Suppressor macrophage treated with lipopolysaccharide for 1 hour (primary cell): ENCODE measurements around the gene PPHLN1.

Experiments used
- DNase-seq, 3 donors: peaks; one replicate each; pipeline ENCODE4 v3.0.0-alpha.2; 2020 to 2022

PPHLN1 gene, protein sequence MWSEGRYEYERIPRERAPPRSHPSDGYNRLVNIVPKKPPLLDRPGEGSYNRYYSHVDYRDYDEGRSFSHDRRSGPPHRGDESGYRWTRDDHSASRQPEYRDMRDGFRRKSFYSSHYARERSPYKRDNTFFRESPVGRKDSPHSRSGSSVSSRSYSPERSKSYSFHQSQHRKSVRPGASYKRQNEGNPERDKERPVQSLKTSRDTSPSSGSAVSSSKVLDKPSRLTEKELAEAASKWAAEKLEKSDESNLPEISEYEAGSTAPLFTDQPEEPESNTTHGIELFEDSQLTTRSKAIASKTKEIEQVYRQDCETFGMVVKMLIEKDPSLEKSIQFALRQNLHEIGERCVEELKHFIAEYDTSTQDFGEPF

DNA sequence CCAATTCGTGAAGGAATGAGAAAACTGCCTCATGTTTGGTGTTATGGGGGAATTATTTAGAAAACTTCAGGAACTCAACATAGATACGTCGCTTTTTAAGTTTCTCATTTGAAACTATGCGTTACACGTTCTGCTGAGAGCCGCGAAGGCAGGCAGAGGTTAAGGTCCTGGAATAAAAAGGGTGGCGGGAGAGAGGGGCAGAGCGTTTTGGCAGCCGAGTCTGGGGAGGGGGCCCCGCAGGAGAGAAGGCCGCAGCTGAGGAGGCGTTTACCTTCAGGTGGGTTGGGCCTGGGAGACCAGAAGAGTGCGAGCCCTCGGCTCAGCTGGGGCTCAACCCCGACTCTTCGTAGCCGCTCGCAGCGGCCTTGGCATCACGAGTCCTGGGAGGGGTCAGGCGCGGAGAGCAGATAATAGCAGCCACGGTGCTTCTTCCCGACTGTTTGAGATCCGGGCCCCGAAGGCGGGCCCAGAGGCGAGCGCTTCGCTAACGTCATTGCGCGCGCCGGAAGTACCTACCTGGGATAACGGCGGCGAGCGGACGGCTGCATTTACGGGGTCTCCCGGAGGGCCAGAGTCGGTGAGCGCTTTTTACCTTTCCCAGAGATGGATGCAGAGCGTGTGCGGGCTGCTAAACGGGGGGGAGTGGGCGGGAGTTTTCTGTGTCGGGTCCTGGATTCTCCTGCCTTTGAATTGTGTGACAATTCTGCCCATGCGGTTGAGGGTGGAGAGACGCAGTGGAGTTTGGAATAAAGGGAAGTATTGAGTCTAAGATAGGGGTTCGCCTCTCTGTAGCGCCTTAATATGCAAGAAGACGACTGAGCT, at the start of gene PPHLN1, which contains the start of gene ZCRB1:
Gene PPHLN1 (plus strand): TSS at position 515 of the 822 bp plus-strand sequence. CDS start 9,736 bp downstream, outside the sequence.
Gene ZCRB1 (minus strand): TSS at position 442 of the 822 bp plus-strand sequence. CDS start 1,992 bp downstream, outside the sequence.
- DNase-seq = peak; percentile 80 to 89 (median 82)

DNA sequence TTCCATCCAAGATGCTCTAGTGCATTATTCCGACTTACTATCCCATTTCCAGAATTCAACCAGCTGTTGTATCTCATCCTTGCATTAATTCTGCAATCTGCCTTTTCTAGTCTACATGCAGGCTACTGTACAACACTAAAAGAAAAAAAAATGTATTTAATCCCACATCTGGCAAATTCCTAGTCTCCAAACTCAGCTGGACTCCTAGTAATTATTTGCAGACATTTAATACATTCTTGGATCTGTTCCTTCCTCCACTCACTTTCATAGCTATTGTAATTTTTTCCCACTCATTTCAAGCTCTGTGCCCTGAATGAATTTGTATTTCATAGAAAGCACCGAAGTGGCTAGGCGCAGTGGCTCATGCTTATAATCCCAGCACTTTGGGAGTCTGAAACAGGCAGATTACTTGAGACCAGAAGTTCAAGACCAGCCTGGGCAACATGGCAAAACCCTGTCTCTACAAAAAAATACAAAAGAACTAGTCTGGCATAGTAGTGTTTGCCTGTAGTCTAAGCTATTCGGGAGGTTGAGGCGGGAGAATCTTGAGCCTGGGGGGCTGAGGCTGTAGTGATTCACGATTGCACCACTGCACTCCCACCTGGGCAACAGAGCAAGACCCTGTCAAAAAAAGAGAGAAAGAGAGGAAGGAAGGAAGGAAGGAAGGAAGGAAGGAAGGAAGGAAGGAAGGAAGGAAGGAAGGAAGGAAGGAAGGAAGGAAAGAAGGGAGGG, 48.4 kb upstream of the PPHLN1 start:
- DNase-seq = no peak

DNA sequence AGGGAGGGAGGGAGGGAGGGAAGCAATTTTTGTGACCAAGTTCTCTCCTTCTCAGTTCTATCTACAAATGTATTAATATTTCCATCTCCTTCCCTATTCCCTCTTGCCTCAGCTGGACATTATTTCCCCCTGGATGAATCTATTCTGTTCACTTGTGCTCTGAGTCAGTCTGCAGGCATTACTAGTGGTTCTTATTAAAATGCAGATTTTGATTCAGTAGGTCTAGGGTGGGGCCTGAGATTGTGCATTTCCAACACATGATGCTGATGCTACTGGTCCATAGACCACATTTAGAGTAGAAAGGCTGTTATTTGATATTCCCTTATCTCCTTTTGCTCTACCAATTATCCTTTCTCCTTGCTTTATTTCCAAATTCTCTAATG, 47.8 kb upstream of the PPHLN1 start:
- no peak for DNase-seq

DNA sequence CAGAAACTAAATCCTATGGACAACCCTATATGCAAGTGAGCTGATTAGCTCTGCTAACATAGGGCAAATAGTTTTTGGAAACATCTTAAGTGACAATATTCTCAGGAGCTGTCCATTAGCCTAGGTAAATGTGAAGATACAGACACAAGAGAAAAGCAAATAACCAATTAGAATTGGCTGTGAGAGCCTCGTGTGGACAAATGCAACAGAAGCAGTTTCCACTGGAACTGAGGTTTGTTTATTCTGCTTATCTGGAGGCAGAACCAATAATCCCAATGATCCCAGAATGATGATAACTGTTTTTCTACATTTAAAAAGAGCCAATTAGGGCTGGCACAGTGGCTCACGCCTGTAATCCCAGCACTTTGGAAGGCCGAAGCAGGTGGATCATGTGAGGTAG, 44.7 kb upstream of the PPHLN1 start:
- no peak for DNase-seq

DNA sequence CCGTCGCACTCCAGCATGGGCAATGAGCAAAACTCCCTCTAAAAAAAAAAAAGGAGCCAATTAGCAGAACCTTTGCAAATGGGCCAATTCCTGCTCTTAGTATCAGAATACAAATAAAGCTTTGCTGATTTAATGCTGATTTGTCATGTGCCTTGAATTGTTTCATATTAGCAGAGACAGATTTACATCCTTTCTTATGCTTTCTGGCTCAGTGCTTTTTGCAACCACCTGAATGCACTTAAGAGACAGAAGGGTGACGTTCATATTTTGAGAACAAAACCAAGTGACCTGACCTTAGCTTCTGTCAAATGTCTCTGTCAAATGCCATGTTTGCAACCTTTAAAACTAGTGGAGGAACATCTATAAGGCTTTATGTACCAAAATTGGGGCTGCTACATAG, 44.1 kb upstream of the PPHLN1 start:
- no peak for DNase-seq

DNA sequence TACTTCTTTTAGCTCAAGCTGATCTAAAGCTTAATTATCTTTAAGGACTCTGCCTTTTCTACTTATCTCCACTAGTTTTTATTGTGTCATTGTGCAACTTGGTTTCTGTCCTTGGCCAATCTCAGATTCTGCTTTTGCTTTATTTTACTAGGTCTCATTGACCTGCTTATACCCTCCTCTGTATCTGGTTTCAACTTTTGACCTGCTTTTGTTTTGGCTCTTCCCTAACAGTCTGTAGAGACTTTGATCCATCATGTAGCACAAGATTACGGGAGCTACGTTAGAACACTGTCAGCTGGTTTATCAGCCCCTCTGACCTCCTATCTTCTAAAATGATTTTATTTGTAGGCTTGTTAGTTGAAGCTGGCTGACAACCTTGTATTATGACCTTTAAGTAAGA, 43.7 kb upstream of the PPHLN1 start:
- DNase-seq = no peak

DNA sequence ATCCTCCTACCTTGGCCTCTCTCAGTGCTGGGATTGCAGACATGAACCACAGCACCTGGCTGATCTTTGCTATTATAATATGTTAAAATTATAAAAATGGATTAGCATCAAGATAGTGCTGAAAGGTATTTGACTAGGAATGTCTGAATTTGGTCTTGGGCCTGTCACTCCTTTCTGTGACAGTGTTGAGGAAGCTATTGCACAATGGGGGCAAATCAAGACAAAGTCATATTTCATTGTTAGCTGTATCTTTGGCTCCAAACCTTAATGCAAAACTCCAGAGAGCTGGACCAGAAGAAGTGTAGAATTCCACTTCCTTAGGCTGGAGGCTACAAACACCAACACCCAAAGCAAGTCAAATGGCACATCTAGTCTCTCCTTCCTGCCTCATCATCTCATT, 42.2 kb upstream of the PPHLN1 start:
- peak in 2 of 3 donors; percentile 30 to 49 for DNase-seq

DNA sequence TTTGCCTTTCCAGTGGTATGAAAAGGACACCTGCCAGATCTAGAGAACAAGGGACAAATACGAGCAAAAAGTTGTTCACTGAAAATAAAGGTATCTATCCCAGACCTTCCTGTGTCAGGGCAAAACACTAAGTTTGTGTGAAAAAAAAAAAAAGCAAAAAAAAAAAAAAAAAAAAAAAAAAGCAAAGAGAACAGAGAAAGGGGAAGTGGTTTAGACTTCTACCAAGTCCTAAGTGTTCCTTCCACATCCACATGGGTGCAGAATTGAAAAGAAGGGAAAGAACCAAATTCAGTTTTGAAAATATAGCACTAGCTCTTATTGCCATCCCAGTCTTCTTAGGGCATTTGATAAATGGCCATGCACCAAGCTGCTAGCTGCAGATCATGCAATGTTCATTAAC, 41.8 kb upstream of the PPHLN1 start:
- peak; percentile 11 to 44 (median 41) for DNase-seq

DNA sequence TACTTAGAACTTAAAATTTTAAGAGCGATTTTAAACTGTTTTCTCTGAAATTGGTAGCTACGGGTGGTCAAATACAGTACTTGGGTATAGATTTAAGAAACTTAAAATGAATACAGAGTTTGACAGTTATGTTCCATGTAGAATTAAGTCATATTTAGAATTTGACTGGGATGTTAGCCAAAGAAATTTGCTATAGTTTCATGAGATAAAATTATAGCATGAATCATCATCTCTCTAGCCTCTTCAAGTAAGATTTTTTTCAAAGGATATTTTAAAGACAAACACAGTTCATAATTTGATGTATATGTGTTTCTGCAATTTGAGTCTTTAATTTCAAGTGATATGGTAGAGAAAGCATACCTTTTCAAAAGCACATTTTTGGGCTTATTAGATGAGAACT, 41.1 kb upstream of the PPHLN1 start:
- DNase-seq = peak in 1 of 3 donors; percentile 6

DNA sequence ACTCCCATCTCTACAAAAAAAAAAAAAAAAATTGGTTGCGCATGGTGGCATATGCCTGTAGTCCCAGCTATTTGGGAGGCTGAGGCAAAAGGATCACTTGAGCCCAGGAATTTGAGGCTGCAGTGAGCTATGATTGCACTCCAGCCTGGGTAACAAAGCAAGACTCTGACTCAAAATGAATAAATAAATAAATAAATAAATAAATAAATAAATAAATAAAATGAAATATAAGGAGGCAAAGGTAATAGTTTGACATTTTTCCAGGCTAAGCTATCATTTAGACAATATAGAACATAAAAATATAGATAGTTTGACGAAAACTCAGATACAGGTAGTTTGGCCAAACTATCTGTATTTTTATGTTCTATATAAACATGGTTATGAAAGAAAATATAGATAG, 40.5 kb upstream of the PPHLN1 start:
- no peak for DNase-seq

DNA sequence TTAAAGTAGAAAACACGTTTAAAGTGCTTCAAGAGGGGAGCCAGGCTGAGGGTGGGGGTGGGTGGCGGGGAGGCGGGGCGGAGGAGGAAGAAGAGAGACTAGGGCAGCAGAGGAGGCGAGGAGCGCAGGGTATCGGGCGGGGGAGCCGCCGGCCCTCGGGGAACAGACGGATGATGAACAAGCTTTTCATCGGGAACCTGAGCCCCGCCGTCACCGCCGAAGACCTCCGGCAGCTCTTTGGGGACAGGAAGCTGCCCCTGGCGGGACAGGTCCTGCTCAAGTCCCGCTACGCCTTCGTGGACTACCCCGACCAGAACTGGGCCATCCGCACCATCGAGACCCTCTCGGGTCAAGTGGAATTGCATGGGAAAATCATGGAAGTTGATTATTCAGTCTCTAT, 39.2 kb upstream of the PPHLN1 start:
- no peak for DNase-seq

DNA sequence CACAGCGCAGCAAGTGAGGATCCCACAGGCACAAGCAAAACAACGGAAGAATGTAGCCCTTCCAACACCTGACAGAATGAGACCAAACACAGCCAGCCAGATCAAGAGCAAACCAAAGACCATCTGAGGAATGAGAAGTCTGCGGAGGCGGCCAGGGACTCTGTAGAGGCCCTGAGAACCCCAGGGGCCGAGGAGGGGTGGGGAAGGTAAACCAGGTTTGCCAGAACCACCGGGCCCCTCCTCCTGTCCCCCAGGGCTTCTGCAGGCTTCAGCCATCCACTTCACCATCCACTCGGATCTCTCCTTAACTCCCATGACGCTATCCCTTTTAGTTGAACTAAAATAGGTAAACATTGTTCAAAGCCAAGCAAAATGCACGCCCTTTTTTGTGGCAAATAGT, 37.4 kb upstream of the PPHLN1 start:
- no peak for DNase-seq

DNA sequence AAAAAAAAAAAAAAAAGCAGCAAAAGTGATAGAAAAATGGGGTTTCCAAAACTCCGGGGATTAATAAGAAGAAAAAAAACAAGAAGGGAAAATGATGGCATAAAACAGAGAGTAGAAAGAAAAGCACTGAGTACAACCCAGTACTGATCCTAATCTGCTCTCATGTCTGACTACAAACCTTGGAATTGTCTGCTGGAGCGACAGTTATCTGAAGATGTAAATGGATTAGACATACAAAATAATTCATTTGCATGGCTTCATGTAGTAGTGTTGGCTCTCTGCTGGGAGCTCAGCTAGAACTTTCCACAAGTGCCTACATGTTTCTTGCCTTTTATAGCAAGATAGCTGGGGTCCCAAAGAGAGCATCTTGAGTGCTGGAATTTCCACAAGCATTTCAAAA, 34.3 kb upstream of the PPHLN1 start:
- DNase-seq = no peak

DNA sequence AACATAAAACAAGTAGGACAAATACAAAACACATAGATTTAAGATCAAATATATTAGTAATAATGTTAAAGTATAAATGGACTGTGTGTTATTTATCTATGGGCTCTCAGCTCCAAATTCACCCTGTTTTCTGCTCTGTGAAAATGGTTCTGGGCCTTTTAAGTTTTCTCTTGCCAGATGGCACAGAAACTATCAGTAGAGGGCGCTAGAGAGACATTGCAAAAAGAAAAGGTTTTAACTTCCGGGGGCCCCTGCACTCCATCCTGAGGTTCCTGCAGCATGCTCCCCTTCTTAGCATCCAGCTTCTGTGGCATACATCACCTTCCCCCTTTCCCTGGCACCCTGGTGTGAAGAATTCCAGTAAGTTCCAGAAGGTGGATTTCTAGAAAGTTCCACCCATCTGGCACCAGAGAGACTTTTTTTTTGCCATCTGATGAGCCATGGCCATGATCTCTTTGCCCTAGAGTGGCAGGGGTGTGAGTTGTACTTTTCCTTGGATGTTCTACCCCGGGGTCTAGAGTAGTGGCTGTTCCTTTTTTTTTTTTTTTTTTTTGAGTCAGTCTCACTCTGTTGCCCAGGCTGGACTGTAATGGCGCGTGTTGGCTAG, 29.4 kb upstream of the PPHLN1 start:
- peak; percentile 47 to 51 (median 50) for DNase-seq

DNA sequence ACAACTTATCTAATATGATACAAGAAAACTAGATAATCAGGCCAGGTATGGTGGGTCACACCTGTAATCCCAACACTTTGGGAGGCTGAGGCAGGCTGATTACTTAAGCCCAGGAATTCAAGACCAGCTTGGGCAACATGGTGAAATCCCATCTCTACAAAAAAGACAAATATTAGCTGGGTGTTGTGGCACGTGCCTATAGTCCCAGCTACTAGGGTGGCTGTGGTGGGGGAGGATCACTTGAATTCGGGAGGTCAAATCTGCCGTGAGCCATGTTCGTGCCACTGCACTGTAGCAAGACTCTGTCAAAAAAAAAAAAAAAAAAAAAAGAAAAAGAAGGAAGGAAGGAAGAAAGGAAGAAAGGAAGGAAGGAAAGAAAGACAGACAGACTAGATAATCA, 27.1 kb upstream of the PPHLN1 start:
- no peak for DNase-seq

DNA sequence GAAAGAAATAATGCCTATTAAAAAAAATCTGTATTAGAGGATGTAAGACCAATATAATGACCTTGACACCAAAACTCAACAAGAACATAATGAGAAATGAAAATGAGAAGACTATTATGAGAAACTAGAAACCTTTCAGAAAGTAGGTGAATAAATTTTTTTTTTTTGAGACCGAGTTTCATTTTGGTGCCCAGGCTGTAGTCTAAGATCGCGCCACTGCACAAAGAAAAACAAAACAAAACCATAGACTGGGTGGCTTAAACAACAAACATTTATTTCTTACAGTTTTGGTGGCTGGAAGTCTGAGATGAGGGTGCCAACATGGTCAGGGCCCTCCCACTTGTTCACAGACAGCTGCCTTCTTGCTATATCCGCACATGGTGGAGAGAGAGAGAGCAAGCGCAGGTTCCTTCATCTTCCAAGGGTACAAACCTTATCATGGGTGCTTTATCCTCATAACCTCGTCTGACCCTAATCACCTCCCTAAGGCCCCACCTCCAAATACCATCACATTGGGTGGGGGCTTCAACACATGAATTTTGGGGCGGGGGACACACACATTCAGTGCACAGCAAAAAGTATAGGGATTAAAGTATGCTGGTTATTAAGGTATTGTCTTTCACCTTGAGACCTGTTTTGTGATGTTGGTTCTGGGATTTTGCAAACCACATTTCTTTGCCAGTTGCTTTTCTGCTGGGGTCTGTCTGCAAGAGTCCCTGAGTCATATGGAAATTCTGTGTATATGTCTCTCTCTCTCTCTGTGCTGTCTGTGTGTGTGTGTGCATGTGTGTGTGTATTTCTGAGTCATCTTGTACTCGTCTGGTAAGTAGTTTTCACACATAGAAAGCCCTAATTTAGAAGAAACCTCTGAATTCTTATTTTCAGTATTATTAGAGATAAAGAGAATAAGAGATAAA, 26.3 kb upstream of the PPHLN1 start:
- peak; percentile 26 to 41 (median 39) for DNase-seq

DNA sequence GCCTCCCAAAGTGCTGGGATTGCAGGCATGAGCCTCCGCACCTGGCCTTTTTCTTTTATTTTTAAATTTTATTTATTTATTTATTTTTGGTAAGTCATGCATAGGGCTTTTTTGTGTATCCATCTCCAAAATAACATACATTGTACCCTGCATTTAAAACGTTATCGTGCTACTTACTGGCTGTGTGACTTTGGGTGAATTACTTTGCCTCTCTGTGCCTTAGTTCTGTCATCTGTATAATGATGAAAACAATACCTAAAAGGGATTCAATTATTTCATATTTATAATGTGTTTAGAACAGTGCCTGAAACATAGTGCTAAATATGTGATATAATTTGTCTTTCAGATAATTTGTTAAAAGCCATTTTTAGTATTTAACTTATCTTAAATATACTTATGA, 19.7 kb upstream of the PPHLN1 start:
- no peak for DNase-seq

DNA sequence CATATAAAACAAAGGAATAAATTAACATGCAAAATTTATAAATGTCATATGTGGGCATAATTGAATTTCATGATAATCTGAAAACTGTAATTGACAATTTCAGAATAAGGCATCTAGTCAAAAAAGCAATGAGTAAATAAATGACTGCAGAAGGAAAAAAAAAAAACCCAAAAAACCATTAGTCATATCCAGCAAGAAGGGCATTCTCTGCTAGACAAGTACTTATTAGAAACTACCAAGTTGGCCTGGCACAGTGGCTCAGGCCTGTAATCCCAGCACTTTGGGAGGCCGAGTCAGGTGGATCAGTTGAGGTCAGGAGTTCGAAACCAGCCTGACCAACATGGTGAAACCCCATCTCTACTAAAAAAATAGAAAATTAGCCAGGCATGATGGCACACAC, 17.6 kb upstream of the PPHLN1 start:
- no peak for DNase-seq

DNA sequence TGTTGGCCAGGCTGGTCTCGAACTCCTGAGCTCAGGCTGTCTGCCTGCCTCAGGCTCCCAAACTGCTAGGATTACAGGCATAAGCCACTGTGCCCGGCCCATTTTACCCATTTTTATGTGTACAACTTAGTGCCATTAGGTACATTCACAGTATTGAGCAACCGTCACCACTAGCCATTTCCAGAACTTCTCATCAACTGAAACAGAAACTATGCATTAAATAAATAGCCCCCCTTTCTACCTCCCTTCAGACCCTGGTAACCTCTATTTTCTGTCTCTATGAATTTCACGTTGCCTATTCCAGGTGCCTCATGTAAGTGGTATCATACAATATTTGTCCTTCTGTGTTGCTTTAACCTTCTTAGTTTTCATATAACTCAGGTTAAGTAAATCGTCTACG, 16.0 kb upstream of the PPHLN1 start:
- no peak for DNase-seq

DNA sequence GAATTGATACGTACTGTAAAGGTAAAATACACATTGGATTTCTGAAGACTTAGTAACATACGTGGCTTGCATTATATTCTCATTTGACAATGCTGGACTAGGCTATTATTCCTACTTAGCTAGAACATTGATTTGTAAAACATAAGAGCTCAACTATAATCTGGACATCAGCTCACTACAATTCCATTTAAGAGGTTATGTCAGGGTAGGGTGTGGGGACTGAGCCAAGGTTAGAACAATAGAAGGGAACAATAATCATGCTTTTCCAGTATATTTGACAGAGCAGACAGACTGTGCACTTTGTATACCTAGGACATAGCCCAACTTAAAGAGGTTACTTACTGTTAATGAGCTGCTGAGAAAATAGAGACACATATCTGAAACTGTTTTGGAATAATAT, 10.9 kb upstream of the PPHLN1 start:
- DNase-seq = no peak

DNA sequence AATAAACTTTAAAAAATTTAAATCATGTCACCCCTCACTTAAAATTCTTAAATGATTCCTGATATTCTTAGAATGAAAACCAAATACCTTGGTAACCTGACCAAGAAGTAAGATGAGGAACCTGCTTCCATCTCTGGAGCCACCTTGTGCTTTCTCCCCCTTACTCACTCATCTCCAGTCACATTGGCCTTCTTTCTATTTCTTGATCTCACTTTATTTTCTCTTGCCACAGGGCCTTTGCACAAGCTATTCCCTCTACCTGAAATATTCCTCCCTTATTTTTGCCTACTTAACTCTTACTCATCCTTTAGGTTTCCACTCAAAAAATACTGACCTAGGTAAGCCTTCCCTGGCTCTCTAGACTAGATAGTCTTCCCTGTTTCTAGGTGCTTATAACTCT, 5.2 kb upstream of the PPHLN1 start:
- DNase-seq = no peak

DNA sequence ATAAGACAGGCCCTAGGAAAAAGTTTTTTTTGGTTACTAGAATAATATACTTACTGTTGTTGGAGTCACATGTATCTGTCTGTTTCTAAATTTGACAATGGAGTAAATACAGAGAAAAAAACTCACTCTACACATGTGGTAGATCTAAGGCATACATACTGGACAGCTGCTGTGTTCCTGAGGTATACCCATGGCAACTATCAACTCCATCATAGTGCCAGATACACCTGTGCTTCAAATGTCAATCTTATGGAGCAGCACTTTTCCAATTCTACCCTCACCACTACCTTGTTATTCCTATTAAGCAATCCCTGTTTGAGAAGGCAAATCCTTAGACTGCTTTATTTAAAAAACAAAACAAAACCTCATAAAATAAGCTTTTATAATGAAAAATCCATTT, 3.4 kb upstream of the PPHLN1 start:
- no peak for DNase-seq
